ENCODE data around the gene CEBPB. TPM values are rescaled to one million over a fixed set of nuclear protein-coding genes. Genes with fewer than 3 reads are reported as not detected.
A peak's percentile ranks its signal among the peaks of the same experiment; 100 is the strongest.
"Not testable (repeated sequence)": the region's sequence is repeated elsewhere in the genome, so short reads cannot be mapped to it uniquely, and the experiment has no call there.

The CEBPB gene
- total RNA-seq: 10 to 100 TPM; 30.2 to 42.7 TPM
- long read RNA-seq, transcript CEBPB-201 (1 exons, 1,956 nt): major isoform, 49 of 49 reads
- long read RNA-seq, partial matches to known transcripts: 0 of 49 reads
- long read RNA-seq, other reads (novel, unspliced or antisense): 0 of 49 reads

DNA sequence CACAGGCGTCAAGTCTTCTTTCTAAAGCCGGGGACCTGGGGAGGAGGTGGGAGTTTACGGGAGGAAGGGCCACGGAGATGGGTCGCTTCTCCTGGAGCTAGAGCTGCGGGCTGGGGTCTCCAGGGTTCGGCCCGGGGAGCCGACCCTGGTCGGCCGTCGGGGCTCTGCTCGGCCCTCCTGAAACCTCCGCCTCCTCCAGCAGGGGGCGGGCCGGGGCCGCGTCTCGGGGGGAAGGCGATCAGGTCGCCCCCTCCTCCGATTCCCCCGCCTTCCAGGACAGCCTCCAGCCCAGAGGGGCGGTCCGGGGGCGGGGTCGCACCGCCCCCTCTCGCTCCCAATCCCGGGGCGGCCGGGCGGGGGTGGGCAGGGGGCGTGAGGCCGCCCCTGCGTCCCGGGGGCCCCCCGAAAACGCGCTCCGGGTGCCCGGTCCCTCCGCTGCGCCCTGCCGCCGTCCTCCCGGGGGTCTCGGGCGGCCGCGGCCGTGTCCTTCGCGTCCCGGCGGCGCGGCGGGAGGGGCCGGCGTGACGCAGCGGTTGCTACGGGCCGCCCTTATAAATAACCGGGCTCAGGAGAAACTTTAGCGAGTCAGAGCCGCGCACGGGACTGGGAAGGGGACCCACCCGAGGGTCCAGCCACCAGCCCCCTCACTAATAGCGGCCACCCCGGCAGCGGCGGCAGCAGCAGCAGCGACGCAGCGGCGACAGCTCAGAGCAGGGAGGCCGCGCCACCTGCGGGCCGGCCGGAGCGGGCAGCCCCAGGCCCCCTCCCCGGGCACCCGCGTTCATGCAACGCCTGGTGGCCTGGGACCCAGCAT is at the start of gene CEBPB:
Gene CEBPB, plus strand, starts transcription at position 580 of the 814 bp plus-strand sequence. Its CDS starts 204 bp downstream, at position 784.
- peak; percentile 87 to 90 for DNase-seq
- peak; percentile 67 for ATAC-seq
- intact Hi-C loops (cut with DNase I, micrococcal nuclease): loop anchor here in 1 of 2 donors (10.0 kb wide), 1 partner anchor 184 kb away; no protein-coding TSS in a partner anchor

DNA sequence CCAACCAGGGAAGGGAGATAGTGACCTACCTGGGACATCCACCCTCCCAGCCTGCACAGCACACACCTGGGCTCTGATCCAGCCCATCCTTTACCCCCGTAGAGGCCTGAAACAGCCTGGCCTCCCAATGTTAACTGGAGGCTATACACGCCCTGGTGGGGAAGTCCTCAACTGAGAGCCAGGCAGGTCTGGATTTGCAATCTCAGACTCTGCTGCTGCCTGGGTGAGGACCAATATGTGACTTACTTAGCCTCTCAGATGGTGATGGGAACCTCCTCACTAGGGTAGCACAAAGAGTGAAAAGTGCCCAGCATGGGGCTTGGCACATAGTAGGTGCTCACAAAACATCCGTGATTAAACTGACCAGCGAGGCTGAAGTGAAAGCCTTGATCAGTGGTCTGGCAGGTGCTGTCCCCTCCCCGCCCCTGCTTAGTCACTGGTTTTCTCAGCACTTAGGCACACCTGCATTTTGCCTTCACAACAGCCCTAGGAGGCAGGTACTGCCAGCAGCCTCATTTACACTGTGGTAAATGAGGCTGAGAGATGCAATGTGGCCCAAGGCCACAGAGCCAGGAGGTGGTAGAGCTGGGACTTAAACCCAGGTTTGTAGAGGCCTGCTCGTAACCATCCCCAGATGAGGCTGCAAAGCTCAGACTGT is 49.5 kb upstream of the CEBPB start:
- DNase-seq (no peak), ATAC-seq (no peak)
- intact Hi-C loops (cut with DNase I, micrococcal nuclease): no loop called here

DNA sequence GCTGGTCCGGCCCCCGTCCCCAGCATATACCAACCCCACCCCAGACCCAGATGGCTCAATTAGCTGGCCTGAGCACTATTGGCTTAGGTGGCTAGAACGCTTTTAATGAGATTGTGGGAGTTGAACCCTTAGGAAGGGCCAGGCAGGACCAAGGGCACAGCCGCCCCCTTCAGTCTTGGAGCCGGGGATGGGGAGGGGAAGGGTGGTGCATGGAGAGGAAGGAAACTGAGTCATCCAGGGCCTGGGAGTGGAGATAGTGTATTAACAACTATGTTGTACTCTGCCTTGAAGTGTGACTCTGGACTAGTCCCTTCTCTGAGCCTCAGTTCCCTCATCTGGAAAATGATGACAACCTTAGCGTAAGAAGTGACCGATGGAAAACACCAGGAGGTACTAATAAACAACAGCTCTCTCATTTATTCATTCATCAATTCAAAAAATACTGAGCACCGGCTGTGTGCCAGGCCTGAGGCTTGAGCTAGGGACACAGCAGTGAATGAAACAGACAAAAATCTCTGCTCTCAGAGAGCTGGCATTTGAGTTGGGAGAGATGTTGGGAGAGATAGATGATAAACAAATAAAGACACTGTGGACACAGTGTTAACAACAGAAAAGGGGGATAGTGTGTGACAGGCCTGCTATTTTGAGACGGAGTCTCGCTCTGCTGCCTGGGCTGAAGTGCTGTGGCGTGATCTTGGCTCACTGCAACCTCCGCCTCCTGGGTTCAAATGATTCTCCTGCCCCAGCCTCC is 48.6 kb upstream of the CEBPB start:
- intact Hi-C loops (cut with DNase I, micrococcal nuclease): no loop called here
- no peak for ATAC-seq
- DNase-seq: no peak

DNA sequence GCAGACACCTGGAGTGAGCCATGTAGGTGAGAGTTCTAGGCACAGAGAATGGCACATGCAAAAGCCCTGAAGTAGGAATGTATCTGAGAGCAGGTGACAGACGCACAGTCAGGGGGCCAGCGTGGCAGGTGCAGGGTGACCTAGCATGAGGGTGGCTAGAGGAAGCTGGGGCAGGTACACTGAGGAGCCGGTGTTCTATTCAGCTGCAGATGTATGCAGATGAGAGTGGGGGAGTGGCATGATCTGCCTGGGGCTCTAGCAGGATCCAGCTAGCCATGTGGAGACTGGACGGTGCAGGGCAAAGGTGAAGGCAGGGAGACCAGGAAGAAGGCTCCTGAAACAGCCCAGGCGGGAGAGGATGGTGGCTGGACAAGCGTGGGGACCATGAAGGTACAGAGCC is 47.8 kb upstream of the CEBPB start:
- DNase-seq (no peak), ATAC-seq (peak; percentile 30)
- intact Hi-C loops (cut with DNase I, micrococcal nuclease): no loop called here

DNA sequence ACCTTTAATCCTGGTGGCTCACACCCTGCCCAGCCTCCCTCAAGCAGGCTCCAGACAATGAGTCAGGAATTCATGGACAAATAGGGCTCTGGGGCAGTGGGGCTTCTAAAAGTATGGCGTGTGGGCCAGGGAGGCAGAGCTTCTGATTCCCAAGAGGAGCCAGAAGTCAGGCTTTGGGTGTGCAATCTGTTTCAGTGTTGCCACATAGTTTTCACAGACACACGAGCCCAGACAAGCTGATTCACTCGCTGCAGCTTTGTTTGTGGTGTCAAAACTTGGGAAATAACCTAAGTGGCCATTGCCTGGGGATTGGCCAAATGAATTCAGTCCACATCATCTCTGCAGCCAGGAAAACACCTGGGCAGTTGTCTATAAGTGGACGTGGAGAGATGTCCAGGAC is 46.3 kb upstream of the CEBPB start:
- intact Hi-C loops (cut with DNase I, micrococcal nuclease): no loop called here
- DNase-seq (no peak), ATAC-seq (no peak)

DNA sequence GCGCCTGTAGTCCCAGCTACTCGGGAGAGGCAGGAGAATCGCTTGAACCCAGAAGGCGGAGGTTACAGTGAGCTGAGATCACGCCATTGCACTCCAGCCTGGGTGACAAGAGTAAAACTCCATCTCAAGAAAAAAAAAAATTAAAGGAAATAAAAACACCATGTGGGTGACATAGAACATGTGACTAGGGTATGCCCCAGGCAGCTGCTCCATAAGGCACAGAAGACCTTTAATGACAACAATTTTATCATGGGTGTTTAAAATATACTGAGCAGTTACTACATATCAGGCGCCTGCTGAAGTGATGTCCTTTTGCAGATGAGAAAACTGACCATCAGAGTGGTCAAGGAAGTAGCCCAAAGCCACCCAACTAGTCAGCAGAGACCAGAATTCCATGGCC is 45.1 kb upstream of the CEBPB start:
- DNase-seq: no peak
- intact Hi-C loops (cut with DNase I, micrococcal nuclease): no loop called here
- ATAC-seq: no peak

DNA sequence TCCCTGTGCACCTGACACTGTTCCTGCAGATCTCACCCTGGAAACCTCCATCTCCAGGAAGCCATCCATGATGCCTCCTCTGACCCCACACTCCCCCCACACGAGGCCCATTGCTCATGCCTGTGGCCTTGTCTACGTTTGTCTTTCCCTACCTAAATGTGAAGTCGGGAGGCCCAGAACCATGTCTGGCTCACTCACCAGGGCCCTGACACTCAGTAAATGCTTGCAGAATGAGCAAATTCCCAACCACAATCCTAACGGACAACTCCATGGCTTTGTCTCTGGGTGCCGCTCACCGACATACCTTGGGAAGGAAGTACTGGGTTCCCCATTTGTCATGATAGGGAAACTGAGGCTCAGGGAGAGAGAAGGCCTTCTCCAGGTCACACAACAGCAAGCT is 44.4 kb upstream of the CEBPB start:
- ATAC-seq: no peak
- DNase-seq: no peak
- intact Hi-C loops (cut with DNase I, micrococcal nuclease): no loop called here

DNA sequence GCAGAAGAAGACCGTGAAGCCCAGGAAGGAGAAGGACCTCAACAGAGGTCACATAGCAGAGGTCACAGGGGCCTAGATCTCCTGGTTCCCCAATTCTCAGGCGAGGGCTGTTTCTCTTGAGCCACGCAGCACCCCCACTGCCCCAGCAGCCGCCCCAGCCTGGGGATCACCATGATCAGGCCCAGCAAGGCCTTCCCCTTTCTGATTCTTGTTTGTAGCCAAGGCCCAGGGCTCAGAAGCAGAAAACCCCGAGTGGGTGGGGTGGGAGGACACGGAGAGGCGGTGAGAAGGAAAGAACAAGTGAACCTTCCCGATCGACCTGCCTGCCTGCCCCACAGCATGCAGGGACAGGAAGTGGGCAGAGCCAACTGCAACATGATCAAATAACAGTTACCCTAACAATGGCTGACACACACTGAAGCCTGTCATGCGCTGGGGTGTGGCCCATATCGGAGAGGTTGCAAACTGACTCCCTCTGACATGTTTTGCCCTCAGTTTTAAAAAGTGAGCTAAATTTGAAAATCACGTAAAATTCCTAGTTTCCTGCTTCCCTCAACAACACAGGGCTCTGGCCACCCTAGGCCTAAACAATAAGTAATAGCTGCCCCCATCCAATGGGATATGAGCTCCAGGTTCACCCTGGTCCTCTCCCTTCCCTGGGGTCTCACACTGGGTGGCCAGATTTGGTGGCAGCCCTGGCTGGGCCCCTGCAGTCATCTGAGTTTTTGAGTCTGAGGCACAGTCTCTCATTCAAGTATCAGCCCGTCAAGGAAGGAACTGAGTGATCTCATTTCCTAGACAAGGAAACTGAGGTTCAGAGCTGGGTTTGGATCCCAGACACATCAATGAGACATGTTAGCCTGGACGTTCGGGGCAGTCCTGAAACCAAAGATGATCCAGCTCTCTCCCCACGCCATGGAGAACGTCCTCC is 43.6 kb upstream of the CEBPB start:
- intact Hi-C loops (cut with DNase I, micrococcal nuclease): no loop called here
- DNase-seq (peak; percentile 63 to 71), ATAC-seq (peak; percentile 65)

DNA sequence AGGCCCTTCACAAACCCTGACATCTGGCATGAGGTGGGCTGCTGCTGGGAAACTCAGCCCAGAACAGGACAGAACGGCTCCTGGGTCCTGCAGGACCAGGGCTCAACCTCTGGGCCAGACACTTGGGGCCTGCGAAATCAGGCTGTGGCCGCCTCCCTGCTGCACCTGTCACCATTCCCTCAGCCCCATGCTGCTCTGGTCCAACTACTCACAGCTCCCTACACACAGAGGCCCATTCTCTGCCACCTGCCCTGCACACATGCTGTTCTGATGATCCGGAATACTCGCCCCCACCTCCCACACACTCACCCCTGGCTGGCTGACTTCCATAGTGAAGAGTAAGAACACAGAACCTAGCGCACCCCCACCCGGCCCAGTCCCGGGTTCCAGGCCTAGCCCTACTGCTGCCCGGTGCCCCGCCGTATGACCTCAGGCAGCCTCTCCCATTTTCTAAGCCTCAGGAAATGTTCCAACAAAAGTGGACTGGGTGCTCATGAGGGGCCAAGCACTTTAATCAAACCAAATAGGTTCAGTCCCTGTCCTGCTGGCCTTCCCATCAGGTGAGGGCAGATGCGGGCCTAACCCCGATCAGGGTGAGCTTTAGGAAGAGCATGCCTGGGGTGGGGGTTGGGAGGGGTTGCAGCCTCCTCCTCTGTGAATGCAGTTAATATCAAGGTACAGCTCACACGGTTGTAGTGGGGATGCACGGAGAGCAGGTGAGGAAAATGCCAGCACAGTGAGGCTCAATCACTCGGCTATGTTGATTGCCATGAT is 41.0 kb upstream of the CEBPB start:
- intact Hi-C loops (cut with DNase I, micrococcal nuclease): no loop called here
- DNase-seq (peak in 1 of 2 donors; percentile 35), ATAC-seq (peak; percentile 15)

DNA sequence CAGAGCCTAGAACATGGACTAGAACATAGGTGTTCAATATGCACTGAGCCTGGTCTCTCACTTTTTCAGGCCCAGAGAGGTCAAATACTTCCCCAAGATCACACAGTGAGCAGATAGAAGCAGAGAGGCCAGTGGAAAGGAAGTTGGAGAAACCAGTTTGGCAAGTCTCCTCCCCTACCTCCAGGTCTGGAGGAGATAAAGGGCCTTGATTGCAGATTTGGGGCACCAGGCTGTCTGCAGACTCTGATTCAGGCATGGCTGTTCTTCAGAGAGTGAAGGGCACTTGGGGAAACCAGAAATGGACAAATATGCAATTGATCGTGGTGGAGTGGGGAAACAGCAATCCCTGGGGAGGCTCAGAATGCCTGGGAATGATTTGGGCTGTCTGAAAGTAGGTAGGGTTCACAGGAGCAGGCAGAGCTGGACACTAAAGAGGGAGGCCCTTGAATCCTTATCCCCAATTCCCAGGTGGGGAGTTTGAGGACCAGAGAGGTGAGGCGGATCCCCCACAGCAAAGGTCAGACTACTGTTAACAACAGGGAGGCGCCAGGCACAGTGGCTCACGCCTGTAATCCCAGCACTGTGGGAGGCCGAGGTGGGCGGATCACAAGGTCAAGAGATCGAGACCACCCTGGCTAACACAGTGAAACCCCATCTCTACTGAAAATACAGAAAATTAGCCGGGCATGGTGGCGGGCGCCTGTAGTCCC is 39.4 kb upstream of the CEBPB start:
- DNase-seq: peak in 1 of 2 donors; percentile 65
- intact Hi-C loops (cut with DNase I, micrococcal nuclease): no loop called here
- peak; percentile 47 for ATAC-seq

DNA sequence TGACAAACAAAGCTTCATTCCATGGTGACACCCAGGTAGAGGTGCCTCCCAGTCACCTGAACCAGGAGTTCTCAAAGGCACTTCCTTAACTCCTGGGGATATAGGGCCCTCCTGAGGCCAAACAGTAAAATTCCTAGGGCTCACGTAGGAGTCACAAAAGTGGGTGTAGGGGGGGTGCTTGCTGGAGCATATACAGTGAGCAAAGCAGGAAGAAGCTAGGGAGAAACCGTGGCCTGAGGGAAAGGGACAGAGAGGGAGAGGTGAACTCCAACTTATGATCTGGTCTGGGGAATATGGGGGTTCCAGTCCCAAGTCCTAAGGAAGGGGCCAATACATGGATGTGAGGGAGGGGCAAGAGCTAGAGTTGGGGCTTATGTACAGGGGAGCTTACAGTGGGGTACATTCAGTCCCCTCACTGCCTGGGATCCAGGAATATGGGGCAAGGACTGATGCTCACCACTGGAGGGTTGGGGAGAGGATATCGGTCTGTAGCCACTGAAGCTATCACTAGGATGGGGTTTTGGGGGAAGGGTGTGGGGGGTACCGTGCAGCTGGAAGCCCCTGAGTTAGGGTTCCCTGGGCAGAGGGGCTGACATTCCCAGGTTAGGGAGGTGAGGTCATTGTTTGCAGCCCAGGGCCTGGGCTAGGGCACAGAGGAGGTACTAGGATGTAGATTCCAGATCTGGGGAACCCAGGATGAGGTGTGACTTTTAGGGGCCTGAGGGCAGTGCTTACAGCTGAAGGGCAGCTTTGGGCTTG is 38.1 kb upstream of the CEBPB start:
- DNase-seq (peak in 1 of 2 donors; percentile 36), ATAC-seq (peak; percentile 55)
- intact Hi-C loops (cut with DNase I, micrococcal nuclease): no loop called here

DNA sequence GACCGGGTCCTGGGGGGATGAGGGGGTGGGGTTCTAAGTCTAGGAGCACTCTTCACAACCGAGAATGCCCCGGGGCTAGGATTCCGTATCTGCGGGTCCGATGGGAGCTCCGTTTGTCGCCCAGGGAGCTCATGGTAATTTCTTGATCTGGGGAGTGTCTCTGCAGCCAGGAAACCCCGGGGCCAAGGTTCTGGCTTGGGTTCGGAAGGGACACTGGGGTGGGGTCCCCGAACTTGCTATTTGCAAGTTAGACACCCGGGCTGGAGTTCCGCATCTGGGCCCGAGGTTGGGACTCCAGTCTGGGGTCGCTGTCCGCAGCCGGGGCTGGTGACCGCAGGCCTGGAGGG is 37.5 kb upstream of the CEBPB start:
- ATAC-seq (peak; percentile 10), DNase-seq (no peak)
- intact Hi-C loops (cut with DNase I, micrococcal nuclease): no loop called here

DNA sequence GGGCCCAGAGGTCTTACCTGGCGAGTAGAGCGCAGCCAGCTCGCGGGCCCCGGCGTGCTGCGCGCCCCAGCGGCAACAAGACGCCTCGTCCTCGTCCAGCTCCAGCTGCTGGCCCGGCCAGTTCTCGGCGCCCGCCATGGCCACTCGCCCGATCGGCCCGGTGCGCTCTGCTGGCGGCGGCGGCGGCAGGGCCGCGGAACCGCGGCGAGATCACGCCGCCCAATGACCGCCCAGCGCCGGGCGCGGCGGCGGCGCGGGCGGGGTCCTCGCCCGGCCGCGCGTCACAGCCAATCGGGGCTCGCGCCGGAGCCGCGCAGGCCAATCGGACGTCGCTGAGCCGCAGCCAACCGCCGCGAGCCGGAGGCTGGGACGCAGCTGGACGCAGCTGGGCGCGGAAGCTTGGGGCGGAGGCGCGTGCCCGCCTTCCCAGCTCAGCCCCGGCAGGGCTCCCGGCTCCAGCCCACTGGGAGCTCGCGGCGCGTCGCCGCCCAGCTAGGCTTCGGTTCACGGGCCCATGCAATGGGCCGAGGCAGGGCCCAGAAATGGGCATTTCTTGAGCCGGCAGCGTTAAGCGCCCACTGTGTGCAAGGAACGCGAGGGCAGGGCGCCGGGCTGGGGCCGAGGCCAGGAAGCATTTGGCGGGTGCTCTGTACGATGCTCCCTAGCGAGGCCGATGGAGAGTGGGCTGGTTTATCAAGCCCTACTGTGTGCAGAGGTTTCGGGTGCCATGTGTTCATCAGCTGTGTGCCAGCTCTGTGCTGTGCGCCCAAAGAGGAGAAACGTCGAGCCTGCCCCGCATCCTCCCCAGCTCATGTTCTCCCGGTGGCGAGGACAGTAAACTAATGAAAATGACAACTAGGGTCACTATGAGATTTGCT is 36.9 kb upstream of the CEBPB start, which contains the start of gene PEDS1:
Gene PEDS1, minus strand, starts transcription at position 224 of the 878 bp plus-strand sequence. Its CDS starts 86 bp downstream, at position 138.
- intact Hi-C loops (cut with DNase I, micrococcal nuclease): no loop called here
- ATAC-seq: peak; percentile 81

DNA sequence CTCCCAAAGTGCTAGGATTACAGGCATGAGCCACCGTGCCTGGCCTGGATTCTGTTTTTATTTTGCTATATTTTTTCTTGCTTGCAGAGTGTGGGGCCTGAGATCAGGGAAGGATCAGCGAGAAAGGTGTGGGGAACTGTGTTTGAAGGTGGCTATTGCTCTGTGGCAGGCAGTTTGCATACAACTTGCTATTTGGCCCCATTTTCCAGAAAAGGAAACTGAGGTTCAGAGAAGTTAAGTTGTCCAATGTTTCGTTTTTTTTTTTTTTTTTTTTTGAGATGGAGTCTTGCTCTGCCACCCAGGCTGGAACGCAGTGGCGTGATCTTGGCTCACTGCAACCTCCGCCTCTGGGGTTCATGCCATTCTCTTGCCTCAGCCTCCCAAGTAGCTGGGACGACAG is 29.1 kb upstream of the CEBPB start:
- intact Hi-C loops (cut with DNase I, micrococcal nuclease): not testable (repeated sequence)

More for the DNA sequence above, 36.9 kb upstream of the CEBPB start, which contains the start of gene PEDS1:
- peak; percentile 89 to 92 for DNase-seq

More for the DNA sequence above, 29.1 kb upstream of the CEBPB start:
- ATAC-seq, DNase-seq: not testable (repeated sequence)

Data from left colon (tissue), 2 donors.